GM19372 (cell line): ENCODE measurements around the gene NAV2.

Experiments
- ATAC-seq: cut with Tn5 transposase; IDR thresholded peaks from one replicate; pipeline ENCODE4 v1.9.1; 2021; ENCODE audit warnings: mild to moderate bottlenecking, low read depth, moderate library complexity; ENCODE audit not compliant: unreplicated experiment

Gene NAV2

DNA sequence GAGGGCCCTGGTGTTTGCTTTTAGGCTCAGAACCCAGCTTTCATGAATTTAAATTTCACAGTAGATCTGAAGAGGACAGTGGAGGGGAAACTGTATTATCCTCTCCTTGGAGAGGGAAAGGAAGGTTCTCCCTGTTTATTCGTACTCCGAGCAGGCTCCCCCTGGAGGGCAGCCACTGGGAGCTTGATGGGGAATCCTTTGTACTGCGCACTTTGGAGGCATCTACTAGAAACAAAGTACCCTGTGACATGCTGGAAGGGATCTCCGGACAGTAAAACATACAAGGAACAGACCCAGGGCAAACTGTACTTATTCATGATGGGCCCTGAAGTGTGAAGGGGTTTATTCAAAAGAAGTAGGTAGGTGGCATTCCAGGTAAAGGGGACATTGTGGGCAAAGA is 27.2 kb downstream of the NAV2 start:
- no peak for ATAC-seq

DNA sequence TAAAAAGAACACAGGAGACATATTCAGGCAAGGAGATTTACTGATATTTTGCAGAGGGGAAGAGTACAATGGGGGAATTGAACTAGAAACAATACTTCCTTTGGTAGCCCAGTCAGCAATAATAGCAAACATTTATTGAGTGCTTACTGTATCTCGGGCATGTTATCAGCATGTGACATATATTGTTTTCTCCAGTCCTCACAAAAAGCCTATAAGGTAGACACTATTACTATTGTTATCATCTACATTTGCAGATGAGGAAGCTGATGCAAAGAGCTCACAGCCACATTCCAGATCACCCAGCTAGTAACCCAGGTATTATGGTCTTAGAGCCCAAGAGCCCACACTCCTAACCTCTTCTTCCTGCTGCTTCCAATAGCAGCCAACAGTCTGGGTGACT is 27.9 kb downstream of the NAV2 start:
- ATAC-seq: no peak

DNA sequence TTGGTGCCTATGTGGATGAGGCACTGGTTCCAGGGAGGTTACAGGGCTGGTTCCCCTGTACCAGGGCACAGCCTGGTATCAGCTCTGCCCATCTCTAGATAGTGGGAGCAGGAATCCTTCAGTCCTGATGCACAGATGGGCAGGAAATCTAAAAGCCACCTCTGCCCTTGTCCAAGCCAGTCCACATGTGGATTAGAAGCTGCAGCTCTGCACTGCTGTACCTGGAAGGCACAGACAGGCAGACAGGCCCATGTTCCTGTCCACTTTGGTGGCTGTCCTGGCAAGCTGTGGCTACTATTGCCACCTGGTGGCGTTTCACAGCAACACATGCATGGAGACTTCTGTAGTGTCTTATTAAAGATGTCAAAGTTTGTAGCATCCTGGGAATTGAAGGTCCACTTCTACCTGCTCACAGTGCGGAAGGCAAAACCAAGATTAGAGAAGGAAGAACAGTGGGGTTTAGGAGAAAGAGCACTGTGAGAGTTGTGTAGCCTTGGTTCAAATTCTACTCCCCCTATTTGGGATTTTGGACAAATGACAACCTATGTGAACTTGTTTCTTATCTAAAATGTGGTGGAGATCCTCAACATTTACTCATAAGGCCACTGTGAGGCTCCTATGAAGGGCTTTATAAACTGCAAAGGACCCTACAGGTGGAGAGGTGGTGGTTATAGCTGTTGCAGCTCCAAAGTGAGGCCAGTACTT is 30.1 kb downstream of the NAV2 start:
- ATAC-seq: peak; percentile 77

DNA sequence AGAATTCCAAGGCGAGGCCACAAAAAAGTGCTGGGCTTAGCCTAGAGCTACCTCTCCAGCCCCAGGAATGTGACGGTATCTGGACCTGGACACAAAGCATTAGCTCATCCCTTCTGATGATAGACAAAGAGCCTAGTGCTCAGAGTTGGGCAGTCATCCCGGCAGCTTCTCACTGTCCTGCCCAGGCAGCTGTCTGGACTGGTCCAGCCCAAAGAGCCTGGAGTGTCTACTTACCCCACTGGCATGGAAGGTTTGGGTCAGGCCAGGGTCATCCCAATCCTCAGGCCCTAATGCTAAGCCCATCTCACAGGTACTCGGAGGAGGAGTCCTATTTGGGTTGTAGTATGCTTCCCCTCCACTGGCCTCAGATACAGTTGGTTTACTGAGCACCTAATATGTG is 31.0 kb downstream of the NAV2 start:
- ATAC-seq: no peak

DNA sequence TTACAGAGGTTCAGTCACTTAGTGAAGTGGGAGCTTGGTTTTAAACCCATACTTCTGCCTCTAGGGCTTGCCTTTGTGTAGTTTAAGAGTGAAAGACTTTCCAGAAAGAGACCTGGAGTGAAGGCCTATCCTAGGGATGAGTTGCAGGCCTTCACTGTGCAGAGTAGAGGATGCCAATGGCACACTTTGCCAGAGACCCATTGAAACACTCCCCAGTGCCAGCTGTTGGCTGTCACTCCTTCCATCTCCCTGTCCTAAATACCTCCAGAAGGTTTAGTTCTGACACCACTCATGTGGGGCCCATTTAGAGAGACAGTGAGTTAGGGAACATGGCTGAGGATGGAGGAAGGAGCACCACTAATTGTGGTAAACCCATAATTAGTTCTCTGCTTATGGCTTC is 31.5 kb downstream of the NAV2 start:
- no peak for ATAC-seq

DNA sequence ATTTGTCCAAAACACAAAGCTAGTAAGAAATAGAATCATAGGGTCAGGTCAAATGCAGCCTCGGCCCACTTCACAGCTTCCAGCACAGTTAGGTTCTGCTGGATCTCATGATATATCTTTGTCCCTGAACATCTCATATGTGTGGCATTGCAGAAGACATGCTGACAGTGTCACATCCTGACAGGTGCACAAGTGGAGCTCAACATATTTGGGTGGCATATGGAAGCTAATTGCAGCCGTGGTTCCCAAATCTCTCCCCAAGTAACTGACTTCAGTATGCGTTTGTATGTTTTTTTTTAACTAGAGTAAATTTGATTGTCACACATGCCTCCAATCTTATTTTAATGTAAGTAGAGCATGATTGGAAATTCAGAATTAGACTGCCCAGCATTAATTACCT is 33.4 kb downstream of the NAV2 start:
- no peak for ATAC-seq

DNA sequence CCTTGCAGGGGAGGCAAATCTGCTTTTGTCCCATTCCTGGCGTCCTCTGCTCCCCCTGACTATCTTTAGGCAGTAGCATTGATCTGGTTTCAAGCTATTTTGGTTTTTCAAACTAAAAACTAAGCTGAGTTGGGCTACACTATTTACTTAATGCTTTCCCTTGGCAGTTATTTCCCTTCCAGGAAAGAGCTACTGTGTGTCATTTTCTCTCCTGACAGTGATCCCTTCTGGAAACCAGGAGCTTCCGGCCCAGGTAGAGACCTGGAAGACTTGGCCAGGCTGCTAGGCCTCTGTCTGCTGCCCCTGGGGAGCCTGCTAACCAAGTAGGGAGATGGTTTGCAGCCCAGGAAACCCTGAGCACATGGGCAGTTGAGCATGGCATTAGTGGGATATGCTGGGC is 35.0 kb downstream of the NAV2 start:
- ATAC-seq: no peak

DNA sequence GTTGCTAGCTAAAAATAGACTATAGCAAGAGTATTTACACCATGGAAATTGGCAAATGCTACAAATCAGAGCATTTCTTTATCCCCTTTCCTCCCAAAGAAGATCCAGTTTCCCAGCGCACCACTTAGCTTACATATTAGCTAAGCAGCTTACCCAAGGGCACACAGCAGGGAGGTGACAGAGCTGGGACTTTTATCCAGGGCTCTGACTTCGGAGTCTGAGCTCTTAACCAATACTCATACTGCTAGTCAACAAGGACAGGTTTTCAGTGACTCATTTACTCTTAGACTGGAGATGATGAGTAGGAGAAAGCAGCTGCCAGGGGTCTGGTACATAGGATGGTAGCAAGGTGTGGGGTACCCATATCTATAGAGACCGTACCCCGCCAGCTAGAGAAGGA is 38.4 kb downstream of the NAV2 start:
- no peak for ATAC-seq

DNA sequence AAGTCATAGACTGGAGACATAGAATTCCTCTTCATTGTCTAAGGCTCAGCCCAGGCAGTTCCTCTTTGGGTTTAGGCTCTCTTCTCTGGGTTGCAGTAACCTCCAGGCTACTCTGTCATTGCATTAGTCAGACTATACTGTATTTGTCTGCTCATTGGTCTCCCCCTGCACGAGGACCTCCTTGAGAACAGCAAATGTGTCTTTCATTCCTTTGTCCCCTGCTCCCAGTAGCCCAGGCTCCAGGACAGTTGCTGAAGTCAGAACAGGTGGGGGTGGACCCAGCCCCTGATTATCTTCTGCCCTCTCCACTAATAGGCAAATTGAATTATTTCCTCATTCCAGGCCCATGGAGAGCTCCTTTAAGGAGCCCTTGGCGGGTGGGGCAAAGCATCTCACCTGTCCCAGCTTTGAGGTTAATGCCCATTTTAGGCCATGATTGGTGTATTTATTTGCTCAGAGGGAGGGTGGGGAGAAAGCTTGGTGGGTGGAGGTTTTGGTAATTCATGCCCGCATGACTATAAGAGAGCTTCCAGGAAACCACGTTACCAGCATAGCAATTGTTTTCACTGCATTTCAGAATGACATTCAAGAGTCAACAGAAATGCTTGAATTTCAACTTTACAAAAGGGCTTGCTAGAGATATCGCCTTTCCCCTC is 40.9 kb downstream of the NAV2 start:
- ATAC-seq: no peak

DNA sequence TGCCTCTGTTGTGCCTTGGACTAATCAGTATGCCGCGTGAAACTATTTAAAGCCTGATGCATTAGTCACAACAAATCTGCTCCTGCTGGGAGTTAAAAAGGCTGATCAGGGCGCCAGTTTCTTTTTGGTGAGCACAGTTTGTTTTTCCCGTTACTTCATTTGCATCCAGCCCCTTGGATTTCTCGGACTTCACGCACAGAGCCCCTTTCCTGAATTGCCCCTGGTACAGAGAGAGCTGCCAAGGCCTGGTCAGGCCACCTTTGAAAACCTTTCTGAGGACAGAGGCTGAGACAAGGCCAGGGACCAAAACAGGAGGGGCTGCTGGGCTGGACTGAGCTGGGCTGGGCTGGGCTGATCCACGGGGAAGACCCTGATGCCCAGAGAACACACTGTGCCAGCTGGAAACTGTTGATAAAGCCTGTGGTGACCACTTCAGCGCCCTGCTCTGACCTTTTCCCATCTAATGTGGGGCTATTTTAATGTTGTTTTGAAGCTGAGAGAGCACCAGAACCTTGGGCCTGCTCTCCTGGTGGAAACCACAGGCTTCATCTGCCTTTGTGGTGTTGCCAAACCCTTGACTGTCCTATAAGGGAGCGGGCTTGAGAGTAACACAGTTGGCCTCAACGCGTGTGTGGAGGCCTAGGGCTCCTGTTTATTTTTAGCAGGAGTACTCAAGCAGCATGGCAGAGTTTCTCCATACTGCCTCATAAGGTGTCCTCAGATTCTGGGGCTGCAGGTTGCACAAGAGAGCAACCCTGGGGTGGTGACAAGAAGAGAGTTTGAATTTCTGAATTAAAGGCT is 44.2 kb downstream of the NAV2 start:
- no peak for ATAC-seq

DNA sequence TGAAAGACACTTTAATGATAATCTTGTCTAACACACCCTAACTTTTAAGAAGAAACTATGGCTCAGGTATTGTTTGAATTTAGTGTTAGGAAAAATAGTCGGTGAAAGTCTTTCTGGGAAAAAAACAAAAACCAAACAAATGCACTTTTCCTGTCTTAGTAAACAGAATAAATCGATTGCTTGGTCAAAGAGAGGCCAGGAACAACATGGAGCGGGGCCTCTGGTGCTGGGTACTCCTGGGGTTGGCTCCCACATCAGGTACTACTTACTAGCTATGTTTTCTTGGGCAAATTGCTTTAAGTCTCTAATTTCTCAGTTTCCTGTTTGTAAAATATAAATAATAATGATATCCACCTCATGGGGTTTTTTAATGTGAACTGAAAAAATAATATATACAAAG is 46.8 kb downstream of the NAV2 start:
- no peak for ATAC-seq

DNA sequence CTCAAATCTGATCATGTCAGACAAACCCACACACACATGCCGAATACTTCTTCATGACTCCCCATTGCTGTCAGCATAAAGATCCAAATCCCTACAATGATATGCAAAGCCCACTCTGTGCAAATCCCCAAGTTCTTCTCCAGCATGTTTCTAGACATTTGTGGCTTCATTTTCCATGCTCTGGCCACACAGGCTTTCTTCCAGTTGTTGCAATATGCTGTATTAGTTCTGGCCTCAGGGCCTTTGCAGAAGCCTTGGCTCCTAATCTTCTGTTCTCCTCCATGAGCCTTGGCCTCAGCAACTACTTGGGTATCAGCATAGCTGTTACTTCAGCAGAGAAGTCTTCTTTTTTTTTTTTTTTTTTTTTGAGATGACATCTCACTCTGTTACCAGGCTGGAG is 49.6 kb downstream of the NAV2 start:
- ATAC-seq: no peak

DNA sequence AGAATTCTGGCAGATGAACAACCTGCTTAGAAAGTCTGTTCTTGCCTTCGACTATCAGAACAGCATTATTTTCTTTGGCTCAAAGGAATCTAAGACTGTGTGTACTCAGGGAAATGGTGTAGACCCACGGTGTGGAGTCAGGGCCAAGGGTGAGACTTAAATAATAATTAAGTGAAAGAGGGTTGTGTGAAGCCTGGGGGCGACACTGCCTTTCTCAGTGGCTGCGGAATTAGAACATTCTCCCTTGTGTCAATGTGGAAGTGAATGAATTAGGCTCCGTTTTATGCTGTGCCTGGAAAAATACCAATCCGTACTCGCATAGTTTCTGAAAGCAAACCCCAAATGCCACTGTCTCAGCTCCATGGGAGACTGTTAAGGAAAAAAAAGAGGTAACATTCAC is 50.7 kb downstream of the NAV2 start:
- no peak for ATAC-seq

DNA sequence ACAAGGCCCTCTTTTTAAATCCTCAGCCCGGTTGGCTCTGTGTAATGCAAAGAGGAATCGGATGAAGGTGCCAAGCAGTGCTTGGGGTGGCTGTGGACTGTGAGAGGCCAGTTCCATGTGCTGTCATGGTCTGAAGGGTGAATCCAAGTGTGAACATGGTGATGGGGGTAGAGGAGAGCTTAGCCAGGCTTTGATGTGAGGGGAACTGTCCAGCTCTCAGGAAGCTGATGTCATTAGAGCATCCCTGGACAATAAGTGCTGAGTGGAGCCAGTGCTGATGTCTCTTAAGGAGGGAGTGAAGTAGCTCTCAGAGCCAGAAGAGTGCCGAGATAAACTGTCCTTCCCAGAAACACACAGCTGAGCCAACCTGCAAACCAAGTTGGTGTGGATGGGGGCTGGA is 53.6 kb downstream of the NAV2 start:
- no peak for ATAC-seq

DNA sequence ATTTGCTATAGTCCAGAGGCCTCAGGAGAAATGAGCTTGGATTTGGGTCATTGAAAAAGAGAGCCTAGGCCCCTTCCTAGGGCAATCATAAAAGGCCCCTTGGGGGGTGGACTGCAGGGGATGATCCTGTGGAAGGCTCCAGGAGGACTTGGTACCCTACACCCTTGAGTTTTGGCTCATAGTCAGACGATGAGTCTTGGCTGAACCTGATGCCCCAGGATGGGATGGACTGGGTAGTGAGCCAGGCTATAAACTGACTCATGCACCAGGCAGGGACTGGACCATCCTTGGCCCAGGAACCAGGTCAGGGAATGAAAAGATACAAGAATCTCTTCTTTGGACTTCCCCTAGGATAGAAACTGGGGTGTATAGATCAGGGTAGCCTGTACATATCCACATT is 54.2 kb downstream of the NAV2 start:
- ATAC-seq: no peak

DNA sequence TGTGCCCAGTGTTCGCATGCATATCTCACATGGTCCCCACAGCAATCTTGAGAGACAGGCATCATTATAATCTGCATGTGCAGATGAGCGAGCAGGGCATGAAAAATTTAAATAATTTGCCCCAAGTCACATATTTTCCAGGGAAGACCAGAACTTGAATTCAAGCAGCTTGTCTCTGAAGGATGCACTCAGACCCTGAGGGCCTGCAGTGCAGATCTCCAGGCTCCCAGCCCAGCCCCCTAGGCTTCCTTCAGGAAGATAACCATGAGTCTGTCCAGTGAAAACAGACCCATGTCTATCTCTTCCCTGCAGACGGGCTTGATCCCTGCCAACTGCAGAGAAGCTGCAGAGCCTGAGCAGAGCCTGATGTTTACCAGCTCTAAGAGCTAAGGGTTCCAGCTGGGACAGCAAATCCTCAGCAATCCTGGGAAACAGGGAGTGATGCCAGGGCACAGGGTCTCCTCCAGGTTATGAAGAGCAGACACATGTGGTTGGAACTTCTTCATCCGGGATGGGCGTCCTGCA is 55.1 kb downstream of the NAV2 start:
- ATAC-seq: no peak

DNA sequence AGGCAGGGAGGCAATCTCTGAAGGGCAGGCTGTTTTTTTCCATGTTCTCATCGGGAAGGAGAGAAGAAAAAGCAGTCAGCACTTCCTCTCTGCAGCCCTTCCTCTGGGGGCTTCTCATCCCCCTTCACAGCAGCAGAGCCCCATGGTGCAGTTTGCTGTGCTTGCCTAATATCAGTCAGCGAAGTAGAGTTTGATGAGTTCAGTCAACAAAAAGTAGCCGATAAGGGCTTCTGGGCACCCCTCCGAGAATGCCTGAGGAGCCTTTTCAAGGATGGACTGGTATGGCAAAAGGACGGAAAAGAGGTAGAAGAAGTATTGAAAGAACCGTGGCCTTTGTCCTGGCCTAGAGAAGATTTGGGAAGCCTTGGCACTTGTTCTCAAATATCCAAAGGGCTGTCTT is 55.6 kb downstream of the NAV2 start:
- no peak for ATAC-seq

DNA sequence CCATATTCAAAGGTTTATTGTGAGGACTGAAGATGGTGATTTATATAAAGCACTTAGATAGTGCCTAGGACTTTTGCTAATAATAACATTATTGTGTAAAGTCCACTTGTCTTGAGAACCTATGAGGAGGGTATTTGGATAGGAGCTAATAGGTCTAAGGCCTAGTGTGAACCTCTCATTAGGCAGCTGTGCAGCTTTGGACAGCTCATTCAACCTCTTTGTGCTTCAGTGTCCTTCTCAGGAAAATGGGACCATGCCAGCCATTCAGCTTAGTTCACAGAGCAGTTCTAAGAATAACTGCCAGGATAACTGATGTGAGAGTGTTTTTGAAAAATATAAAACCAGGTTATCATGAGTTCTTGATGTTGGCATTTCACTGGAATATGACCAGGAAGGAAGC is 56.2 kb downstream of the NAV2 start:
- no peak for ATAC-seq

DNA sequence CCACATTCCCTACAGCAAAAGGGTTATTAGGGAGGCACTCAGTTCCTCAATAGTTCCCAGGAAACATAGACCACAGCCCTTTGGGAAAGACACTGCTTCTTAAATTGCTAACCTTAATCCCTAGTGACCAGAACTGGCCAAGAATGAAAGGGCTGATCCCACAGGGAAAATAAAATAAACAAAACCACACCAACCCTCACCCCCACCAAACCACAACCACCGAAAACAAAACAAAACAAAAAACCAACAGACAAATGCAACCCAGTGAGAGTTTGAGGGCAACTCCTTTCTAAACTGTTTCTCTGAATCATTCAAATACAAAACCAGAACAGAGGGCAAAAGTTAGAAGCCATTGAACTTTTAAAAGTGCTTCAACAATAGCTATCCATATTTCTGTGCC is 57.2 kb downstream of the NAV2 start:
- ATAC-seq: no peak

DNA sequence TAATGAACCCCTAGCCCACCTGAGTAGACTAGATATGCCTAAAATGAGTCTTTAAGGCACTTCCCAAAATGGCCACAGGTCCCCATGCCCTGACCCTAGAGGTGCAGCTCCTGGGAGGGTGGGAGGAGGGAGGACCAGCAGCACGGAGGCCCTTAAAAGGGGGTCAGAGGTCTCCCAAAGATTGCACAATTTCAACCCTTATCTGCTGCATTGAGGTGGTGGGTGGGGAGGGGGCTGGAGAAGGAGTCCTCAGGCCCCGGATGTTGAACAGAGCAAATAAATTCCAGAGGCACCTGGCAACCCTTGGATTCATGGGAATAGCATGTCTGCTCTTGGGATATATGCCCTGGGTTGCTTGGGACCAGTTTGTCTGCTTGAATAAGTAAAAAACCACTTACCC is 57.6 kb downstream of the NAV2 start:
- ATAC-seq: no peak

DNA sequence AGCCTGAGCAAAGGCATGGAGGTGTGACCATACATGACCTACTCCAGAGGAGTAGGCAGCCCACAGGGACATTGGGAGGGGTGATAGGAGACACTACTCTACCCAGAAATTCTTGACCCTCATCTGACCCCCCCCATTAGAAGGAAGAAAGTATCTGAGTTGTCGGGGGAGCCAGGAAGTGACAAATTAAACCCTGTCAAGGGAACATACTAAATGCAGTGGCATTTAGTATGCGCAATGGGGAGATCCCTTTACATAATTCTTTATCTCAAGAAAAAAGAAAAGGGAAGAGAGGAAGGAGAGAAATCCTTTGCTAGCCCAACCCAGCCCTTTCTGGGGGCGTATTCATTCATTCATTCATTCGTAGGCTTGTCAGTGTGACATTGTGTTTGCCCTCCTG is 58.8 kb downstream of the NAV2 start:
- ATAC-seq: no peak

DNA sequence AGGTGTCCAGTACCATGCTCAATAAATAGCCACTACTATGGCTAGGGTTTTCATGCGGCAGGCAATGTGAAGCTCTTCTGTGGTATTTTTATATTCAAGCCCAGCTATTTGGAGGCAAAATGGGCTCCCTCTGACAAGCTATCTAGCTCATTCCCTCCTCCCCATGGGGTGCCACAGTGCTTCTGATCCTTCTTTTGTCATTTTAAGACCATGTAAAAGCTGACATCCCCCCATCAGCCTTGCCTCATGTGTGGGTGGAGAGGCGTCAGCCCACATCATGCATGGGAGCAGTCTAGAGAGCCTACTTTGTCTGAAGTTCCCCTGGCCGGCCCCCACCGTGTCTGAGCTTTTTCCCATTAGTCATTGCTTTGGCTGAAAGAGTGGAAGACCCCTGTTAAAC is 59.8 kb downstream of the NAV2 start:
- no peak for ATAC-seq
